Osteoblast (primary cell): ENCODE data around the gene NRARP. TPM values are rescaled to one million over a fixed set of nuclear protein-coding genes. Genes with fewer than 3 reads are reported as not detected.

Experiments
- DNase-seq: peaks from one replicate; pipeline ENCODE4 v3.0.0; 2011; ENCODE audit warnings: low spot score, mixed read lengths; ENCODE audit not compliant: insufficient read length; ENCODE audit errors: missing footprints
- H2AFZ ChIP-seq: 2 replicates; pipeline ENCODE4 v1.6.0; 2011; ENCODE audit warnings: mild to moderate bottlenecking, low read length
- H3K27ac ChIP-seq: 2 replicates; pipeline ENCODE4 v1.5.1; 2011; ENCODE audit warnings: mild to moderate bottlenecking, low read depth, low read length, moderate library complexity
- H3K27me3 ChIP-seq: 2 replicates; pipeline ENCODE4 v1.6.0; 2012; ENCODE audit warnings: mild to moderate bottlenecking, control low read depth, inconsistent platforms, low read length, moderate library complexity; ENCODE audit not compliant: insufficient read depth
- H3K36me3 ChIP-seq: 2 replicates; pipeline ENCODE4 v1.5.1; 2011; ENCODE audit warnings: mild to moderate bottlenecking, low read length, control low read depth, moderate library complexity; ENCODE audit not compliant: insufficient read depth
- H3K4me1 ChIP-seq: 2 replicates; pipeline ENCODE4 v1.5.1; 2011; ENCODE audit warnings: mild to moderate bottlenecking, low read length, control low read depth, moderate library complexity; ENCODE audit not compliant: insufficient read depth
- H3K4me2 ChIP-seq: 2 replicates; pipeline ENCODE4 v1.6.0; 2011; ENCODE audit warnings: mild to moderate bottlenecking, low read length; ENCODE audit not compliant: insufficient read depth
- H3K4me3 ChIP-seq: fragments of 200-600 bp; sonication (generic); 3 replicates; pipeline ENCODE4 v1.5.1; 2012; ENCODE audit warnings: mild to moderate bottlenecking, low read length, inconsistent platforms; ENCODE audit not compliant: insufficient read depth
- H3K79me2 ChIP-seq: 2 replicates; pipeline ENCODE4 v1.6.0; 2012; ENCODE audit warnings: mild to moderate bottlenecking, low read length, control low read depth, inconsistent platforms; ENCODE audit not compliant: insufficient read depth
- H3K9me3 ChIP-seq: 2 replicates; pipeline ENCODE4 v1.5.1; 2011; ENCODE audit warnings: low read depth, low read length, control low read depth
- H4K20me1 ChIP-seq: 2 replicates; pipeline ENCODE4 v1.6.0; 2012; ENCODE audit warnings: mild to moderate bottlenecking, low read length, control low read depth; ENCODE audit not compliant: insufficient read depth
- CTCF ChIP-seq: IDR thresholded peaks from 2 replicates; pipeline ENCODE4 v1.5.1; 2011; ENCODE audit warnings: mild to moderate bottlenecking, low read depth, low read length, moderate library complexity; ENCODE audit errors: extremely low read depth
- total RNA-seq: library from RNA; depleted of rRNA; stranded (reverse); fragments of >200 nt; gene quantifications from 2 replicates; pipeline ENCODE4 v1.2.3, GENCODE V29; 2012

The NRARP gene
- total RNA-seq, 1 donor, result under 0.01 TPM

GRCh38 chr9:137318602-137319001 is 16.5 kb upstream of the NRARP start:
- H3K27me3 ChIP-seq, result no peaks in the 10 kb centered on the region
- no peak overlapping the region for H3K4me2 ChIP-seq
- peak; percentile 92 for DNase-seq
- no peaks in the 10 kb centered on the region for H3K36me3 ChIP-seq
- no peak for TF ChIP-seq CTCF
- peaks cover 3% of the 10 kb centered on the region for H4K20me1 ChIP-seq
- no peaks in the 10 kb centered on the region for H3K4me1 ChIP-seq
- H3K9me3 ChIP-seq, result no peaks in the 10 kb centered on the region
- H2AFZ ChIP-seq, result no peak overlapping the region
- no peak overlapping the region for H3K4me3 ChIP-seq
- H3K27ac ChIP-seq, result no peak overlapping the region
- no peaks in the 10 kb centered on the region for H3K79me2 ChIP-seq

DNA sequence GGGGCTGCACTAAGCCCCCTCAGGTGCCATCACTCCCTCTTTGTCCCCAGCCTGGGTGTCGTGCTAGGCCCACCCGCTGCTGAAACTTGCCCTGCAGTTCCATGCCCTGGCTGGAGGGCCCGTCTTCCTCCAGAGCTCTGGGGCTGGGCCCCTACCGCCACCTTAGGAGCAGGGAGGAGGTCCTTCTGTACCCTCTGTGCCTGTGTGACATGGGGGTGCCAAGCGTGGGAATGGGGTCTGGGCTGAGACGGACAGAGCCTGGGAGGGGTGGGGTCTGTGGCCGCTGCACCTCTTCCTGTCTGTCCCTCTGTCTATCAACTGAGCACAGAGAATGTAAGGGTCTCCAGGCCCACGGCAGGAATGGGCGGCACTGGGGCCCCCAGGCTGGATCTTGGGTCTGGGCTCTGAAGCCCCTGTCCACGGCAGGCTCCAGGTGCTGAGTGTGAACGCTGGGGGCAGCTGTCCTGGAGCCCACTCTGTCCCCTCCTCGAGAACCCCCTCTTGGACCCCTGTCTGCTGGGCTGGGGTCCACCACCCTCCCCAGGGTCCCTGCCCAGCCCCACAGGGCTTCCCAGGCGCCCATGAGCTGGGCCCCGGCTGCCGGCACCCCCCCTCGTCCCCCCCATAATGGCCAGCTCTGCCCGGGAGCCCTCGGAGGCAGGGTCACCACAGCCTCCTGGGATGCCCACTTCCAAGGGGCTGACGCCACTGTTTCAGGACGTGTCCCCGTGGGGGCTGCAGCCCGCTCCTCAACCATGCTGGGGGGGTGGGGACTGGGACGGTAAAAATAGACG is 15.8 kb upstream of the NRARP start:
- no peak overlapping the region for H3K27ac ChIP-seq
- no peaks in the 10 kb centered on the region for H3K9me3 ChIP-seq
- no peaks in the 10 kb centered on the region for H3K79me2 ChIP-seq
- no peak for TF ChIP-seq CTCF
- no peaks in the 10 kb centered on the region for H3K4me1 ChIP-seq
- no peak overlapping the region for H3K4me3 ChIP-seq
- DNase-seq, result peak; percentile 88
- H3K36me3 ChIP-seq, result no peaks in the 10 kb centered on the region
- no peaks in the 10 kb centered on the region for H3K27me3 ChIP-seq
- no peak overlapping the region for H3K4me2 ChIP-seq
- H2AFZ ChIP-seq, result no peak overlapping the region
- peaks cover 3% of the 10 kb centered on the region for H4K20me1 ChIP-seq

- Histone ChIP-seq H4K20me1 (peaks cover 3% of the 10 kb centered on the region), H3K4me1 (no peaks in the 10 kb centered on the region), H3K36me3 (no peaks in the 10 kb centered on the region), H3K4me2 (no peak overlapping the region), H3K27me3 (no peaks in the 10 kb centered on the region), H3K27ac (no peak overlapping the region), H2AFZ (no peak overlapping the region), H3K4me3 (no peak overlapping the region), H3K79me2 (no peaks in the 10 kb centered on the region), H3K9me3 (no peaks in the 10 kb centered on the region)
- peak; percentile 71 for DNase-seq
- TF ChIP-seq CTCF, result no peak
Measured at GRCh38 chr9:137317021-137317717, 15.1 kb upstream of the NRARP start.
